Left kidney (tissue), 2 donors: ENCODE results near the gene PROCA1. TPM values are rescaled to one million over a fixed set of nuclear protein-coding genes. Genes with fewer than 3 reads are reported as not detected.
"Not testable (repeated sequence)": the region's sequence is repeated elsewhere in the genome, so short reads cannot be mapped to it uniquely, and the experiment has no call there.

Experiments used
- DNase-seq: peaks from one replicate; pipeline ENCODE4 v3.0.0-alpha.2; 2013
- polyA plus RNA-seq: library from polyadenylated mRNA; unstranded; fragments of 120-200 nt; gene quantifications from one replicate; pipeline ENCODE4 v1.2.1, GENCODE V29; 2013; ENCODE audit not compliant: insufficient read length

Gene PROCA1
- polyA plus RNA-seq, 1 donor = 10.4 TPM

- DNase-seq = peak; percentile 54
These were observed 14.1 kb upstream of the PROCA1 start for GRCh38 chr17:28725660-28726225.

DNA sequence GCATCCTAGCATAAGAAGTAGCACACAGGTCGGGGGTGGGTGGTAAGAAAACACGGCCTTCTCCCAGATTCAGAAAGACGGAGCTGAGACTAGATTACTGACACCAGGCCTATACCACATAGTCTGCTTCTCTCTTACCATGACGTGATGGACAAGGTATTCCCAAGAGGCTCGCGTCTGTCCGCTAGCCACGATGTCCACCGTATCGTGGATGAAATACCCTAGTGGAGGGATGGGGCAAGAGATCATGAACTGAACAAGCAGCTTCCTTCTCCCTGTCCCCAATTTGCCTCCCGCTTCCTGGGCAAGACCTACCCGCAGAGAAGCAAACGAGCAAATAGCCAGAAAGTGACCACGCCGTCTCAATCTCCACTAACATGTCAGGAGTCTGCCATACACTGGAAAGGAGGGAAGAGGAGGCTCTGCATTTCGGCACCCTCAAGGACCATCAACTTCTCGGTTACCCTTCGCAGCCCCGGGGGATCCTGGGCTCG lies 13.5 kb upstream of the PROCA1 start:
- no peak for DNase-seq

DNA sequence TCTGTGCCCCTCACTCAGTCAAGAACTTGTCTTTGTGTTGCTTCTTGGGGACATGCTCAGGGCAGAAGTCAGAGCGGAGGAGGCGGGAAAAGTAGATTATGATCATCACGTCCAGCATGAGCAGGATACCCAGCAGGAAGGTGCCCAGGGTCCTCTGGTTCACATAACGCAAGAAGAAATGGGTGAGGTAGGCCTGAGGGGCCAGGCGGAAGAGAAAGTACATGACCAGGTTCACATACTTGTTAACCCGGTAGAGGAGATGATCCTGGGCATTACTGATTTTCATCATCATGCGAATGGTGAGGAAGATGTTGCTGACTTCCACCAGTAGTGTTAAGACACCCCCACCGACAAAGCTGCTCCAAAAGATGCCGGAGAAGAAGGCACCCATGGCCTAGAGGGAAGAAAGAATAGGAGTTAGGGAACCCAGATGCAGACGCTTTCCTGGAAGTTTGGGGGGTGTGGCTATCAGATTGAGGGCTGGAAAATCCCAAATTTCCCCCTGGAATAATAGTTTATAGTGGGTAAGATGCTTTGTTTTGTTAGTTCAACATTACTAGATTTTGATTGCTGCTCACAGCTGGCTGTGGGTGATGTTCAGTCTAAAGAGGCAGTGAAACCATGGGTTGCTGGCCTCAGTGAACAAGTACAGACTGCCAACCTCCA lies 12.9 kb upstream of the PROCA1 start:
- no peak for DNase-seq

GRCh38 chr17:28723836-28724499 lies 12.3 kb upstream of the PROCA1 start:
- DNase-seq = not testable (repeated sequence)

DNA sequence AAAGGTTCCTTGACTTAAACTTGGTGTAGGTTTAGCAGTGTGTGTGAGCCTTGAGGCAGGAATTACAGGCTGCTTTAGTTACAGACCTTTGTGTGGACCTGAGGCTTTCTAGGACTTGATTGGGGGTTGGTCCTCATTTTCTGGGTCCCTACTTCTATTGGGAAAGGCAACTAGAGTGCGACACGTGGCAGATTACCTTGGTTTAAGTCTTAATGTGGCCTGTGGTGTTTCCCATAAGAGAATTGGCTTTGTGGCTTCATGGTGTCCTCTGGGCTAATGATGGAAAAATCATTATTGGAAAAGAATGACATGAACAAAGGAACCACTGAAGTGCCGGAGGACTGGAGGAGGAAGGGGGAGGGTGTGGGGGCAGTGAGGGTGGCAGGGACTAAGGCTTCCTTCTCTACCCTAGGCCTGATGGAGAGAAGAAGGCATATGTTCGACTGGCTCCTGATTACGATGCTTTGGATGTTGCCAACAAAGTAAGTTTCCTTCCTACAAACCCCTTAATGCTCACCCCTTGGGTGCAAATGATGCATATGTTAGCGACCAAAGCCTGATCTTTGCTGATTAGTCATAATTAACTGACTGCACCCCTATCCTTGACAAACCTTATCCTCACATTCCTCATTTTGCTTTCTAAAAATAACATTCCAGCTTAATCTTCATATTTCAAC lies 11.6 kb upstream of the PROCA1 start:
- no peak for DNase-seq

GRCh38 chr17:28722417-28723158 lies 10.9 kb upstream of the PROCA1 start:
- DNase-seq = no peak

- not testable (repeated sequence) for DNase-seq
These were observed 9.3 kb upstream of the PROCA1 start for GRCh38 chr17:28720997-28721329.

- DNase-seq = no peak
These were observed 8.7 kb upstream of the PROCA1 start for GRCh38 chr17:28720247-28720996.

- DNase-seq = no peak
These were observed 7.3 kb upstream of the PROCA1 start for GRCh38 chr17:28719021-28719433.

GRCh38 chr17:28718333-28719020 lies 6.8 kb upstream of the PROCA1 start:
- DNase-seq = peak; percentile 71

- DNase-seq = peak; percentile 93
These were observed 6.1 kb upstream of the PROCA1 start, which contains the start of gene RAB34 for GRCh38 chr17:28717578-28718332. TSS of gene RAB34 (minus strand) at chr17:28717868. CDS start at chr17:28717266, 602 bp downstream.

DNA sequence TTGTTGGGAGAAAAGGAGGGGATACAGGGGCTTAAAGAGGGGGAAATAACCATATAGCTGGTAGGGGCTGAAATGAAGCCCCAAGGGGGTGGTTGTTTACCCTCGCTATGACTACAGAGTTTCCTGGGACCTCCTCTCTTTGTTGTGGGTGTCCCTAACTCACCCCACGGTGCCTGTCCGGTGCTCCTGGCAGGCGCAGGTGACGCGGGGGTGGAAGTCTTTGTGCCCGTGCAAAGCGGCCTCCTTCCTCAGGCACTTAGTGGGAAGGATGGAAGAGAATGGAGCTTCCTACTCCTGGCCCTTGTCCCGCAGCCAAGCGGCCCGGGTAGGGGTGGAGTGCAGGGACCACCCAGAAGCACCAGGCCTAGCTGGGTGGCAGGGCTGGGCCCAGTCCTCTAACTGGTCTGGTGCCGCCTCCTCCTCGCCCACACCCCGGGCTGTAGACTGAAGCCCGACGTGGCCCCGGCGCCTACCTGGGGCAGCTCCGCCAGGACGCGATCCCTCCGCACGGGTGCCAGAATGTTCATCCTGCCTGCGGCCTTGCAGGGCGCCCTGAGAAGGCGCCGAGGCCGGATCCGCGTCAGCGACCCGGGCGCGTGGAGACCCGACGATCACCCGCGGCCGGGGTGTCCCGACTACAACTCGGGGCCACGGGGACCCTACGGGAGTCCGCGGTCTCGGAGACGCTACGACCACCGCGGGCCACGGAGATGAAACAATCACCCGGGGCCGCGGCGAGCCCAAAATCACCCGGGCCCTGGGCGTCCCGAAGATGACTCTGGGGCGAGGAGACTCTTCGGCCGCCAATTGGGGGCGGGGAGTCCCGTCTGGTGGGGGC lies 5.3 kb upstream of the PROCA1 start:
- peak; percentile 27 for DNase-seq

DNA sequence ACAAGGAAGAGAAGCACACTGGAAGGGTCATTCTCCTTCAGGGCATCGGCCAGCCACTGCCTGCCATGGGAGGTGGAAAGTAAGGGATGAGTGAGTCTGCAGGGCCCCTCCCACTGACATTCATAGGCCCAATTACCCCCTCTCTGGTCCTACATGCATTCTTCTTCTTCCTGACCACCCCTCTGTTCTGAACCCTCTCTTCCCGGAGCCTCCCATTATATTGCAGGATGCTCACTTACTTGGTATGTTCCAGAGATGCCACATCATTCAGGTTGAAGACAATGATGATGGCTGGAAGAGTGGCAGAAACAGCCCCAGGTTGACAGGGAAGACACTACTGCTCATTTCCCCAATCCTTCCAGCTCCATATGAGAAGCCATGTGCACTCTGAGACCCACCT lies 3.5 kb upstream of the PROCA1 start:
- DNase-seq = no peak

GRCh38 chr17:28714281-28714680 lies 2.6 kb upstream of the PROCA1 start:
- DNase-seq = no peak

GRCh38 chr17:28712705-28713415 lies 1.2 kb upstream of the PROCA1 start:
- no peak for DNase-seq

- no peak for DNase-seq
These were observed 480 bp upstream of the PROCA1 start for GRCh38 chr17:28712032-28712704.

- peak; percentile 92 for DNase-seq
These were observed 596 bp downstream of the PROCA1 start for GRCh38 chr17:28710861-28711722.
